Measurements from ENCODE around the gene OTUD7B.

Gene OTUD7B

DNA sequence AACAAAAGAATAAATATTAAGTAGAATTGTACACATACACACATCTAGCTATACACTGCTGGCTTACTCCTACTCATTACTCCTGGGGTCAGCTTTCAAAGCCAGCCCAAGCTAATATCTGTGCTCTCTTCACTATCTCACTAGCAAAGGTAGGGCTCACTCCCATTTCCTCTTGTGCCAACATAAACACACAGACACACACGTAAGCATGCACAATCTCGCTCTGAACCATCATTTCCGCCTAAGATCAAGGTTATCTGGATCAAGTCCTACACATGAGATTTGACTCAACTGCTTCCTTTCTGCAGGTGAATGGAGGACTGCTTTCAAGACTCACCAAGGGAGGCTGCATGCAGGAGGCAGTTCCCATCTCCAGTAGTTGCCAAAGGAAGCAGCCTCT is 45.1 kb downstream of the OTUD7B start:
- TF ChIP-seq POLR2AphosphoS5 (IDR thresholded peaks at IDR 0.05; ENCODE audit: low read depth, low read length) (no peak), SIN3A (IDR thresholded peaks at IDR 0.05; ENCODE audit: borderline replicate concordance, insufficient read depth, low read length) (no peak)
- TF ChIP-seq, protein P1, sequence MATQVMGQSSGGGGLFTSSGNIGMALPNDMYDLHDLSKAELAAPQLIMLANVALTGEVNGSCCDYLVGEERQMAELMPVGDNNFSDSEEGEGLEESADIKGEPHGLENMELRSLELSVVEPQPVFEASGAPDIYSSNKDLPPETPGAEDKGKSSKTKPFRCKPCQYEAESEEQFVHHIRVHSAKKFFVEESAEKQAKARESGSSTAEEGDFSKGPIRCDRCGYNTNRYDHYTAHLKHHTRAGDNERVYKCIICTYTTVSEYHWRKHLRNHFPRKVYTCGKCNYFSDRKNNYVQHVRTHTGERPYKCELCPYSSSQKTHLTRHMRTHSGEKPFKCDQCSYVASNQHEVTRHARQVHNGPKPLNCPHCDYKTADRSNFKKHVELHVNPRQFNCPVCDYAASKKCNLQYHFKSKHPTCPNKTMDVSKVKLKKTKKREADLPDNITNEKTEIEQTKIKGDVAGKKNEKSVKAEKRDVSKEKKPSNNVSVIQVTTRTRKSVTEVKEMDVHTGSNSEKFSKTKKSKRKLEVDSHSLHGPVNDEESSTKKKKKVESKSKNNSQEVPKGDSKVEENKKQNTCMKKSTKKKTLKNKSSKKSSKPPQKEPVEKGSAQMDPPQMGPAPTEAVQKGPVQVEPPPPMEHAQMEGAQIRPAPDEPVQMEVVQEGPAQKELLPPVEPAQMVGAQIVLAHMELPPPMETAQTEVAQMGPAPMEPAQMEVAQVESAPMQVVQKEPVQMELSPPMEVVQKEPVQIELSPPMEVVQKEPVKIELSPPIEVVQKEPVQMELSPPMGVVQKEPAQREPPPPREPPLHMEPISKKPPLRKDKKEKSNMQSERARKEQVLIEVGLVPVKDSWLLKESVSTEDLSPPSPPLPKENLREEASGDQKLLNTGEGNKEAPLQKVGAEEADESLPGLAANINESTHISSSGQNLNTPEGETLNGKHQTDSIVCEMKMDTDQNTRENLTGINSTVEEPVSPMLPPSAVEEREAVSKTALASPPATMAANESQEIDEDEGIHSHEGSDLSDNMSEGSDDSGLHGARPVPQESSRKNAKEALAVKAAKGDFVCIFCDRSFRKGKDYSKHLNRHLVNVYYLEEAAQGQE (IDR thresholded peaks at IDR 0.05; ENCODE audit: insufficient read depth in 1 of 2, low read depth in 2 of 2, low read length in 2 of 2) = no peak

DNA sequence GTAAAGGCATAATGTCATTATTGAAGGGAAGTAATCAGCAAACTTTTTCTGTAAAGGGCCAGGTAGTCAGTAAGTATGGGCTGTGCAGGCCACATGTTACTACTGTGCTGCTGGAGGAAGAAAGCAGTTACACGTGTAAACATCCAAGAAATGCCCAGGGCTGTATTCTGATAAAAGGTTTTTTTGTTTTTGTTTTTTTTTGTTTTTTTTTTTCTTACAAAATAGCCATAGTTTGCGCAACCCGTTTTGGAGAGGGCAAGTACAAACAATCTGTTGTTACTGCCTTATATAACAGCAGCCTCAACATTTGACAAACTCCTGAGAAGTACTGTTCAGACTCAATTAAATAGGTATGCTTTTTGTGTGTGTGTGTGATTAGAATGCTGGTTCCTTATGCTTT is 47.2 kb downstream of the OTUD7B start:
- TF ChIP-seq, protein P1 (IDR thresholded peaks at IDR 0.05; ENCODE audit: insufficient read depth in 1 of 2, low read depth in 2 of 2, low read length in 2 of 2) = no peak
- TF ChIP-seq FOXP2 (optimal IDR thresholded peaks at IDR 0.05; ENCODE audit: borderline replicate concordance, extremely low read depth, extremely low read length, insufficient read depth) (no peak), TAF1 (IDR thresholded peaks at IDR 0.05; ENCODE audit: borderline replicate concordance, insufficient read depth, low read length) (no peak), SIN3A (IDR thresholded peaks at IDR 0.05; ENCODE audit: borderline replicate concordance, insufficient read depth, low read length) (no peak), POLR2AphosphoS5 (IDR thresholded peaks at IDR 0.05; ENCODE audit: low read depth, low read length) (no peak)

DNA sequence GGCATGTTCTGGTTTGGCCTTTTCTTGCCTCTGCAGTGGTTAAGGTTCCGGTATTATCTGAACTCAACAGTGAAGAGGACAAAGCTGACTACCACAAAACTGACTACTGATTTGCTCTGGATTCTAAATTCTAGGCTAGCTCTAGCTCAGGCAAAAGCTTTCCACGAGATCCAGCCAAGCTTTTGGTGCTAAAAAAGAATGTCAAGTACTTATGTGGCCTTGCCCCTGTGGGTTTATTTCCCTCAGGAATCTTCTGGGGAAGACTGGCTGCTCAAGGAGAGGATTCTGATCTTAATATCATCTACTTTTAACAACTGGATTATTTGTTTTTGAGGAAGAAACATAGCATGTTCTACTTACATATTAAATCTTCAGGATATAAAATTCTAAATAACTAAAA is 47.8 kb downstream of the OTUD7B start:
- no peak for TF ChIP-seq TAF1 (IDR thresholded peaks at IDR 0.05; ENCODE audit: borderline replicate concordance, insufficient read depth, low read length)
- TF ChIP-seq POLR2AphosphoS5 (IDR thresholded peaks at IDR 0.05; ENCODE audit: low read depth, low read length) = no peak
- TF ChIP-seq, protein P1 (IDR thresholded peaks at IDR 0.05; ENCODE audit: insufficient read depth in 1 of 2, low read depth in 2 of 2, low read length in 2 of 2) = no peak
- no peak for TF ChIP-seq FOXP2 (optimal IDR thresholded peaks at IDR 0.05; ENCODE audit: borderline replicate concordance, extremely low read depth, extremely low read length, insufficient read depth)

DNA sequence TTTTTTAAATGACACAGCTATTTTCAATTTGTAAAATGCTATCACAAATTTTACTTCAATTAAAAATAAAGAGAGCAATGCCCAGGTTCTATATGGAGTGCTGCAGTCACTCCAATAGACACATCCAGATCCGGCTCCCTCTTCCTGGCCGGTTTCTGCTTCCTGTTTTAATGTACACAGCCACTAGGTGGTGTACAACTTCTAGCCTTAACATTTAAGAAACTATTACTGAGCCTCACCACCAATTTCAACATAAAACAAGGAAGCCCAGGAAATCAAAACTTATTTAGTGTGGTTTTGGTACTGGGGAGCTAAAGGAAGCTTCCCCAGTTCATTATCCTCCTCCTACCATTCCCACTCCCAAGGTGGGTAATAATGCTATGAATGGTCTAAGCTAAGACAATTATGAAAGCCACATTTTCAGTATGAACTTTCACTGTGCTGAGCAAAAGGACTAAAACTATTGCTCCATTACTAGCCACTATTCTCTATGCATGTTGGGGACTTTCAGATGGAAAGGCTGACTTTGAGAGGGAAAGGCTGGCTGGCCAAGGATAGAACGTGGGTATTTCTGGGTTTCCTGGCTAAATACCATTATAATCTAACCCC is 48.4 kb downstream of the OTUD7B start:
- TF ChIP-seq SIN3A (IDR thresholded peaks at IDR 0.05; ENCODE audit: borderline replicate concordance, insufficient read depth, low read length) (no peak), FOXP2 (optimal IDR thresholded peaks at IDR 0.05; ENCODE audit: borderline replicate concordance, extremely low read depth, extremely low read length, insufficient read depth) (no peak), POLR2AphosphoS5 (IDR thresholded peaks at IDR 0.05; ENCODE audit: low read depth, low read length) (no peak), TAF1 (IDR thresholded peaks at IDR 0.05; ENCODE audit: borderline replicate concordance, insufficient read depth, low read length) (no peak)
- TF ChIP-seq, protein P1 (IDR thresholded peaks at IDR 0.05; ENCODE audit: insufficient read depth in 1 of 2, low read depth in 2 of 2, low read length in 2 of 2) = no peak

DNA sequence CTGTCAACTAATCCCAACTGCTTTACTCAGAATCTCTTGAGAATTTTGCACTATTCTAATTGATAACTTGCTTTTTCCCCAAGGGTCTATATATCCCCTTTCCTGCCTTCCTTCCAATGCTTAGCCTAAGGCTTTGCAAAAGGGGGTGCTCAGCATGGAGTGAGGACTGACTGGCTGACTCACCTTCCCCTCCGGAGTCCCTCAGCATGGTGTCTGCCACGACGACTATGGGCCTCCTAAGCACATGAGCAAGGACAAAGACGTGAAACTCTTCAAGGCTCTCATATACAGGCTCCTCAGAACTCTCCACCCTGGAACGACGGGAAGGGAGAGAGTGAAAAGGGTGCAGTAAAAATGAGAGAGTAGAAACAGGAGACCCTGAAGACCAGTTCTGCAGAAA is 60.6 kb downstream of the OTUD7B start:
- TF ChIP-seq FOXP2 (optimal IDR thresholded peaks at IDR 0.05; ENCODE audit: borderline replicate concordance, extremely low read depth, extremely low read length, insufficient read depth) (no peak), TAF1 (IDR thresholded peaks at IDR 0.05; ENCODE audit: borderline replicate concordance, insufficient read depth, low read length) (no peak), POLR2AphosphoS5 (IDR thresholded peaks at IDR 0.05; ENCODE audit: low read depth, low read length) (no peak), SIN3A (IDR thresholded peaks at IDR 0.05; ENCODE audit: borderline replicate concordance, insufficient read depth, low read length) (no peak)
- TF ChIP-seq, protein P1 (IDR thresholded peaks at IDR 0.05; ENCODE audit: insufficient read depth in 1 of 2, low read depth in 2 of 2, low read length in 2 of 2) = no peak

Measured in PFSK-1 (cell line).